GM12878 (cell line): Measurements from ENCODE around the gene USO1. TPM values are rescaled to one million over a fixed set of nuclear protein-coding genes. Genes with fewer than 3 reads are reported as not detected.
A peak's percentile ranks its signal among the peaks of the same experiment; 100 is the strongest.

Source experiments
- ATAC-seq: fragments of 200-7000 bp; cut with Tn5 transposase; 3 replicates; pipeline ENCODE4 v1.9.1; 2020; ENCODE audit warnings: mild to moderate bottlenecking, moderate library complexity
- BruUV-seq: library from RNA; stranded (reverse); fragments of 400-500 nt; replicated peaks from 2 replicates; lab custom pipeline; 2021; lab: Mats Ljungman, UMichigan
- CTCF ChIA-PET: fragments of 300-600 bp; sonication (Branson Sonifier 250); formaldehyde crosslinking; extraction: SDS; loops from one replicate; lab custom pipeline; 2021; ENCODE audit warnings: inconsistent platforms; lab: Yijun Ruan, JAX
- POLR2A ChIA-PET: fragments of 350-600 bp; formaldehyde crosslinking; extraction: SDS; loops from one replicate; lab custom pipeline; 2021; ENCODE audit warnings: inconsistent platforms; lab: Charles Lee
- RAD21 ChIA-PET: fragments of 300-600 bp; sonication (Branson Sonifier 250); formaldehyde crosslinking; loops from one replicate; lab custom pipeline; 2023; ENCODE audit warnings: antibody characterized with exemption; ENCODE audit not compliant: unreplicated experiment; lab: Charles Lee
- SMC1A ChIA-PET: fragments of 300-600 bp; sonication (Branson Sonifier 250); formaldehyde crosslinking; loops from one replicate; lab custom pipeline; 2023; ENCODE audit not compliant: unreplicated experiment, uncharacterized antibody; lab: Charles Lee
- DNase-seq: peaks from one replicate; pipeline ENCODE4 v3.0.0-alpha.2; 2011; ENCODE audit warnings: low read depth, low spot score
- FAIRE-seq: peaks from 3 replicates; lab custom pipeline; 2011; peaks lifted over from hg19 to GRCh38; lab: Jason Lieb, UNC
- H2AFZ ChIP-seq: 2 replicates; pipeline ENCODE4 v1.6.0; 2011; ENCODE audit warnings: low read depth, low read length, control low read depth; ENCODE audit not compliant: control insufficient read depth
- H3K27ac ChIP-seq: 2 replicates; pipeline ENCODE4 v1.5.1; 2011; ENCODE audit warnings: control low read depth; ENCODE audit not compliant: control insufficient read depth, insufficient read depth
- H3K27me3 ChIP-seq, 2 experiments: replicated peaks in 1 of 2; 2 replicates each; pipeline versions ENCODE4 v1.6.0 to v1.6.1; 2011; ENCODE audit warnings: low read length in 1 of 2; ENCODE audit not compliant: control insufficient read depth in 2 of 2, insufficient read depth in 2 of 2
- H3K36me3 ChIP-seq, 2 experiments: 2 replicates each; pipeline ENCODE4 v1.5.1; 2011; ENCODE audit warnings: low read length in 1 of 2; ENCODE audit not compliant: control insufficient read depth in 2 of 2, insufficient read depth in 2 of 2
- H3K4me1 ChIP-seq: 2 replicates; pipeline ENCODE4 v1.6.1; 2011; ENCODE audit warnings: mild to moderate bottlenecking, low read length, moderate library complexity, mixed read lengths; ENCODE audit not compliant: control insufficient read depth, insufficient read depth
- H3K4me2 ChIP-seq: 2 replicates; pipeline ENCODE4 v1.6.0; 2011; ENCODE audit warnings: control low read depth; ENCODE audit not compliant: control insufficient read depth, insufficient read depth
- H3K4me3 ChIP-seq: fragments of 200-600 bp; sonication (generic); 2 replicates; pipeline ENCODE4 v1.5.1; 2016
- H3K79me2 ChIP-seq: 2 replicates; pipeline ENCODE4 v1.6.0; 2011; ENCODE audit warnings: low read length; ENCODE audit not compliant: control insufficient read depth, insufficient read depth
- H3K9ac ChIP-seq: 2 replicates; pipeline ENCODE4 v1.8.0; 2011; ENCODE audit warnings: low read length, control low read depth, mixed read lengths; ENCODE audit not compliant: control insufficient read depth, insufficient read depth
- H3K9me3 ChIP-seq: replicated peaks from 3 replicates; pipeline ENCODE4 v1.5.1; 2011; ENCODE audit warnings: mild to moderate bottlenecking, low read length; ENCODE audit not compliant: control insufficient read depth, insufficient read depth
- H4K20me1 ChIP-seq: 2 replicates; pipeline ENCODE4 v1.6.0; 2011; ENCODE audit not compliant: control insufficient read depth, insufficient read depth
- BCL11A ChIP-seq: IDR thresholded peaks from 2 replicates; pipeline ENCODE4 v1.6.1; 2011; ENCODE audit warnings: low read depth, low read length
- BCLAF1 ChIP-seq: fragments of 450-650 bp; IDR thresholded peaks from 2 replicates; pipeline ENCODE4 v1.6.1; 2017; ENCODE audit warnings: antibody characterized with exemption, mild to moderate bottlenecking, moderate library complexity
- CEBPB ChIP-seq, 2 experiments: fragments of 150-350 bp in 1 of 2; IDR thresholded peaks; 2 replicates each; pipeline ENCODE4 v1.6.1; 2012 to 2014; ENCODE audit warnings: low read depth in 2 of 2, low read length in 2 of 2, borderline replicate concordance in 1 of 2, inconsistent platforms in 1 of 2
- HSF1 ChIP-seq: fragments of 150-350 bp; IDR thresholded peaks from 2 replicates; pipeline ENCODE4 v1.6.1; 2014; ENCODE audit warnings: mild to moderate bottlenecking, low read depth, low read length
- KLF5 ChIP-seq: fragments of 450-650 bp; IDR thresholded peaks from 2 replicates; pipeline ENCODE4 v1.6.1; 2014; ENCODE audit warnings: mild to moderate bottlenecking; ENCODE audit not compliant: partially characterized antibody
- SIN3A ChIP-seq: IDR thresholded peaks from 2 replicates; pipeline ENCODE4 v1.6.1; 2012; ENCODE audit warnings: low read depth, low read length, improper control_type of control experiment
- ZBTB40 ChIP-seq: fragments of 450-650 bp; IDR thresholded peaks from 2 replicates; pipeline ENCODE4 v1.6.1; 2016; ENCODE audit warnings: mild to moderate bottlenecking, moderate library complexity, borderline replicate concordance
- ZNF274 ChIP-seq: IDR thresholded peaks from one replicate; pipeline ENCODE4 v1.8.0; 2011; ENCODE audit not compliant: insufficient read length, insufficient read depth
- WGBS: methylation state at CpG from one replicate; pipeline ENCODE4 v1.1.6; 2016; ENCODE audit warnings: low lambda C conversion rate; ENCODE audit not compliant: insufficient replicate concordance, insufficient coverage; ENCODE audit errors: missing lambda C conversion rate; 5-methylcytosine and 5-hydroxymethylcytosine counted together
- in situ Hi-C: fragments of 300-500 bp; cut with MboI; formaldehyde crosslinking; loops from 9 replicates; pipeline ENCODE4 v1.14.3; 2018; ENCODE audit warnings: mixed read lengths
- intact Hi-C: fragments of 100-400 bp; cut with micrococcal nuclease; formaldehyde crosslinking; loops from one replicate; pipeline ENCODE4 v1.14.2; 2022; ENCODE audit not compliant: unreplicated experiment
- polyA plus RNA-seq, 11 experiments: library from polyadenylated mRNA; depleted of rRNA in 4 of 11; unstranded in 6 of 11; stranded (reverse) in 5 of 11; fragments of >200 nt; fragmentation: Nextera tagmentation in 4 of 11; fragmentation: Illumina TruSeq in 1 of 11; extraction: Ambion mirVana in 4 of 11; extraction: Trizol in 1 of 11; gene quantifications; 1 replicate in 1 of 11; 2 replicates in 10 of 11; pipeline versions ENCODE4 v1.2.1 to v1.2.3, GENCODE V29; 2011 to 2016; ENCODE audit warnings: inconsistent platforms in 2 of 11, missing spikeins in 2 of 11, low read depth in 1 of 11
- total RNA-seq, 4 experiments: library from RNA; depleted of rRNA in 3 of 4; stranded (reverse); fragments of >200 nt in 3 of 4; fragmentation: Illumina TruSeq in 1 of 4; extraction: Trizol in 1 of 4; gene quantifications; 2 replicates each; pipeline versions ENCODE4 v1.2.1 to v1.2.3, GENCODE V29; 2013 to 2021

Gene USO1
- total and polyA plus RNA-seq, 10 of the 15 experiments (the other 5 are each of a cell fraction or from before 2014, with no cell fraction given) = 19.4 to 79.7 (median 59.6) TPM

DNA sequence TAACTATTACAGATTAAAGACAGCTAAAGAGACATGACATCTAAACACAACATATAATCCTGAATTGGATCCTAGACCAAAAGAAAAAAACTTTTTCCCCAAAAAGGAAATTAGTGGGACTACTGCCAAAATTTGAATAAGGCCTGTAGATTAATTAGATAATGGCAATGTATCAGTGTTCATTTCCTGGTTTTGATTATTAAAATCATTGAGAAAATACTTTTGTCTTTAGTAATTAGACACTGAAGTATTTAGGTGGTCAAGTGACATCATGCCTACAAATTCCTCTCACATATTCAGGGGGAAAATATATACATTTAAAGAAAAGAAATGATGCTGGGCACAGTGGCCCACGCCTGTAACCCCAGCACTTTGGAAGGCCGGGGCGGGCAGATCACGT, 10.4 kb upstream of the USO1 start (continued):
- no peak for TF ChIP-seq ZNF274
- no peak for TF ChIP-seq BCLAF1

DNA sequence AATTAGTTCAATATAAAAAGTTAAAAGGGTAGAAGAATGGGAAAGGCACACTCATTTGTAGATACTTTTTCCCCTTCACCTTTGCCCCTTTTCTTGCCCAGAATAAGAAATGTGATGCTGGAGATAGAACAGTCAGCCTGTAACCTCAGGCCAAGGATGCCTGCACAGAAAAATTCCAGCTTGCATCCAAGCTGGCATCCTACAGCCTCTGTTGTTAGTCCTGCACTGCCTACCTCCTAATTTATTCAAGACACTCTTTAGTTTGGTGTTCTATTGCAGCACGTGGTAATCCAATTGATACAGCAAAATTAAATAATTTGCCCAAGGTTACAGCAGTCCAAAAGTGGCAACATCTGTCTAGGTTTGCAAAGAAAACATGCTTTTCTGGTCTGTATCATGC, 9.7 kb upstream of the USO1 start:
- ChIA-PET CTCF (interaction anchor here (1.1 to 1.2 kb wide), 2 partner anchors 9 to 41 kb away, joined by 3 to 8 read pairs; partner anchors contain the start of gene USO1), RAD21 (interaction anchor here (1.4 kb wide), 1 partner anchor 9 kb away, joined by 5 read pairs; the partner anchor contains the start of gene USO1), SMC1A (interaction anchor here (0.8 to 1.5 kb wide), 5 partner anchors 9 to 59 kb away, joined by 3 to 5 read pairs (median 4); partner anchors contain the start of gene USO1), POLR2A (interaction anchor here (1.2 kb wide), 1 partner anchor 10 kb away, joined by 7 read pairs; the partner anchor contains the start of gene USO1)
- BruUV-seq = no TSS peak
- Histone ChIP-seq H3K4me2 (peak overlapping the region; percentile 47), H3K9ac (no peak overlapping the region), H3K4me3 (no peak overlapping the region), H3K36me3 (no peaks in the 10 kb centered on the region), H3K27ac (no peak overlapping the region), H2AFZ (no peak overlapping the region), H3K4me1 (no peaks in the 10 kb centered on the region), H3K9me3 (no peaks in the 10 kb centered on the region), H3K27me3 (no peaks in the 10 kb centered on the region), H4K20me1 (no peaks in the 10 kb centered on the region), H3K79me2 (no peaks in the 10 kb centered on the region)
- WGBS = 27% methylated on average over 1 of the region's 1 CpG
- FAIRE-seq (no peak), ATAC-seq (no peak), DNase-seq (no peak)
- TF ChIP-seq KLF5 (no peak), ZBTB40 (no peak), CEBPB (IDR thresholded peaks at IDR 0.05; ENCODE audit: borderline replicate concordance in 1 of 2, low read depth in 2 of 2, low read length in 2 of 2) (no peak), HSF1 (no peak), SIN3A (no peak), BCL11A (no peak)
- intact Hi-C loops (no loop called here), in situ Hi-C loops (no loop called here)
